ENCODE data around the gene PDE11A.

The PDE11A gene

DNA sequence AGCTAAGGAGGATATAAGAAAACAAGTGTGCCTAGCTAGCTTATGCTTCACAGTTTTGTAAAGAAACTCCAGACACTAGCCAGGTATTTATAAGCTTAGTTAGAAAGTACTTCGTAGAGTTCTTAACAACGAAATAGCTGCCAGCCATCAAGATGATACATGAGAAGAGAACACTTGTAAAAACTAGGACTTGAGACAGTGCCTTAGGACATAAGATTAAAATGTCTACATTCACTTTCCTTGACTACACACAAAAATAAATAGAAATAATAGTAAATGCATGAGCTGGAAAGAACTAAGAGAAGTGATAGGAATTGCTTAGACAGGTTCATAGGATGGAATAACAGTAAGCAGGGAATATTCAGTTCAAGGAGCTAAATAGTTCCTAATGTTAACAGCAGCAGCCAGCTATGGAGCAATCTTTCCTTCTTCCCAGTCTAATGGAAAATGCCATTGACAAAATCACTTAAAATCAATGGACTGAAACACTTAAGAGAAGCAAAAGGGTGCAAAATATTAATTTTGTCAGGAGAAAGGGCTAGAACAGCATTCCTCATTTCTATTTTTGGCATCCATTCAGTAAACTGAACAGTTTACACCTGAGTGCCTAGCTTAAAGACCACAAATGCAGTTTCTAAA is 186.6 kb downstream of the PDE11A start:
- Histone ChIP-seq H3F3A (ENCODE audit: insufficient read depth) (no peaks in the 10 kb centered on the region), H3K79me2 (ENCODE audit: insufficient read depth, low read length) (no peaks in the 10 kb centered on the region), H4K20me1 (ENCODE audit: low read depth, low read length) (no peaks in the 10 kb centered on the region), H3K27me3 (ENCODE audit: low read length) (no peaks in the 10 kb centered on the region), H3K4me3 (ENCODE audit: insufficient read depth, low read length, poor library complexity, severe bottlenecking) (no peak overlapping the region), H3K36me3 (ENCODE audit: low read length) (no peaks in the 10 kb centered on the region), H3K9me3 (ENCODE audit: insufficient read depth, low read length) (no peaks in the 10 kb centered on the region), H3K4me2 (ENCODE audit: low read depth, low read length, poor library complexity, severe bottlenecking) (no peak overlapping the region), H3K9me2 (replicated peaks; ENCODE audit: insufficient read depth, low read length) (no peaks in the 10 kb centered on the region), H3K27ac (ENCODE audit: low read depth, low read length) (no peak overlapping the region), H2AFZ (ENCODE audit: low read depth, low read length, severe bottlenecking) (no peak overlapping the region), H3K9ac (ENCODE audit: low read length) (no peak overlapping the region)
- no peak for TF ChIP-seq EZH2phosphoT487 (conservative IDR thresholded peaks at IDR 0.05; ENCODE audit: low read length)
- TF ChIP-seq, protein P1, sequence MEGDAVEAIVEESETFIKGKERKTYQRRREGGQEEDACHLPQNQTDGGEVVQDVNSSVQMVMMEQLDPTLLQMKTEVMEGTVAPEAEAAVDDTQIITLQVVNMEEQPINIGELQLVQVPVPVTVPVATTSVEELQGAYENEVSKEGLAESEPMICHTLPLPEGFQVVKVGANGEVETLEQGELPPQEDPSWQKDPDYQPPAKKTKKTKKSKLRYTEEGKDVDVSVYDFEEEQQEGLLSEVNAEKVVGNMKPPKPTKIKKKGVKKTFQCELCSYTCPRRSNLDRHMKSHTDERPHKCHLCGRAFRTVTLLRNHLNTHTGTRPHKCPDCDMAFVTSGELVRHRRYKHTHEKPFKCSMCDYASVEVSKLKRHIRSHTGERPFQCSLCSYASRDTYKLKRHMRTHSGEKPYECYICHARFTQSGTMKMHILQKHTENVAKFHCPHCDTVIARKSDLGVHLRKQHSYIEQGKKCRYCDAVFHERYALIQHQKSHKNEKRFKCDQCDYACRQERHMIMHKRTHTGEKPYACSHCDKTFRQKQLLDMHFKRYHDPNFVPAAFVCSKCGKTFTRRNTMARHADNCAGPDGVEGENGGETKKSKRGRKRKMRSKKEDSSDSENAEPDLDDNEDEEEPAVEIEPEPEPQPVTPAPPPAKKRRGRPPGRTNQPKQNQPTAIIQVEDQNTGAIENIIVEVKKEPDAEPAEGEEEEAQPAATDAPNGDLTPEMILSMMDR (IDR thresholded peaks at IDR 0.05; ENCODE audit: insufficient read depth, low read length, poor library complexity, severe bottlenecking), result no peak

DNA sequence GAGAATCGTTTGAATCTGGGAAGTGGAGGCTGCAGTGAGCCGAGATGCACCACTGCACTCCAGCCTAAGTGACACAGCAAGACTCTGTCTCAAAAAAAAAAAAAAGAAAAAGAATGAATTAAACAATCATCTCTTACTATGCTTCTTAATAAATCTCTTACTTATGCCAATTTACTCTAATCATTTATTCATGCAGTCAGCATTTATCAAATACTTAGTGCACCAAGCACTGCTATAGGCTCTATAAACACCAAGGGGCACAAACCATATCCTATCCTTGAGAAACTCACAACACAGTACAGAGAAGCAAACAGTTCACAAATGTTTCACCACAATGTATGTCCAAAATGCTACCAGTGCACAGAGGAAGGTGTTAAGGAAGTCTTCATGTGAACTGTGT is 189.4 kb downstream of the PDE11A start:
- Histone ChIP-seq H2AFZ (ENCODE audit: low read depth, low read length, severe bottlenecking) (no peak overlapping the region), H3K79me2 (ENCODE audit: insufficient read depth, low read length) (no peaks in the 10 kb centered on the region), H3F3A (ENCODE audit: insufficient read depth) (no peaks in the 10 kb centered on the region), H3K9me2 (replicated peaks; ENCODE audit: insufficient read depth, low read length) (no peaks in the 10 kb centered on the region), H3K9ac (ENCODE audit: low read length) (no peak overlapping the region), H3K27ac (ENCODE audit: low read depth, low read length) (no peak overlapping the region), H4K20me1 (ENCODE audit: low read depth, low read length) (no peaks in the 10 kb centered on the region), H3K4me3 (ENCODE audit: insufficient read depth, low read length, poor library complexity, severe bottlenecking) (no peak overlapping the region), H3K9me3 (ENCODE audit: insufficient read depth, low read length) (no peaks in the 10 kb centered on the region), H3K4me2 (ENCODE audit: low read depth, low read length, poor library complexity, severe bottlenecking) (no peak overlapping the region), H3K36me3 (ENCODE audit: low read length) (no peaks in the 10 kb centered on the region), H3K27me3 (ENCODE audit: low read length) (no peaks in the 10 kb centered on the region)
- TF ChIP-seq, protein P1 (IDR thresholded peaks at IDR 0.05; ENCODE audit: insufficient read depth, low read length, poor library complexity, severe bottlenecking), result no peak
- TF ChIP-seq EZH2phosphoT487 (conservative IDR thresholded peaks at IDR 0.05; ENCODE audit: low read length), result no peak

DNA sequence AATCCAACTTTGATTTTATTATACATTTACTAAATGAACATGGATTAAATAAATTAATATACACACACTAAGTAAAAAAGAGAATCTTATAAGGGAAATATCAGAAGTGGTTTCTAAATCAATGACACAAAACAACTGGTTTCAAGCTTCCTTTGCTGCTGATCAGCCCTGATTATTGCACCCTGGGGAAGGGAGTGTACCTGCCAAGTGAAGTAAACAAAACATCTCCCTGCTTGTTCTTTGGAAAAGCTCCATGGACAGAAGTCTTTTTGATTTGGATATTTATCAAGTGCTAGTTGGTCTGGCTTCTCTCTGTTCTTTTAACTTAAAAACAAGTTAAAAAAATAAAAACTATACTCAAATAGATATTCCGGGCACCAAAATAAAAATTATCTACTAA is 190.1 kb downstream of the PDE11A start:
- H3K36me3 ChIP-seq (ENCODE audit: low read length), result no peaks in the 10 kb centered on the region
- no peaks in the 10 kb centered on the region for H3K79me2 ChIP-seq (ENCODE audit: insufficient read depth, low read length)
- H3K9ac ChIP-seq (ENCODE audit: low read length), result no peak overlapping the region
- no peak overlapping the region for H3K27ac ChIP-seq (ENCODE audit: low read depth, low read length)
- no peaks in the 10 kb centered on the region for H4K20me1 ChIP-seq (ENCODE audit: low read depth, low read length)
- H3K4me3 ChIP-seq (ENCODE audit: insufficient read depth, low read length, poor library complexity, severe bottlenecking), result no peak overlapping the region
- H2AFZ ChIP-seq (ENCODE audit: low read depth, low read length, severe bottlenecking), result no peak overlapping the region
- no peaks in the 10 kb centered on the region for H3K9me2 ChIP-seq (replicated peaks; ENCODE audit: insufficient read depth, low read length)
- TF ChIP-seq, protein P1 (IDR thresholded peaks at IDR 0.05; ENCODE audit: insufficient read depth, low read length, poor library complexity, severe bottlenecking), result no peak
- TF ChIP-seq EZH2phosphoT487 (conservative IDR thresholded peaks at IDR 0.05; ENCODE audit: low read length), result no peak
- H3F3A ChIP-seq (ENCODE audit: insufficient read depth), result no peaks in the 10 kb centered on the region
- no peak overlapping the region for H3K4me2 ChIP-seq (ENCODE audit: low read depth, low read length, poor library complexity, severe bottlenecking)
- no peaks in the 10 kb centered on the region for H3K9me3 ChIP-seq (ENCODE audit: insufficient read depth, low read length)
- H3K27me3 ChIP-seq (ENCODE audit: low read length), result no peaks in the 10 kb centered on the region

All from SU-DHL-6 (cell line).